NCI-H2227 (cell line): ENCODE results near the gene GAL3ST3.
A peak's percentile ranks its signal among the peaks of the same experiment; 100 is the strongest.
"Not testable (repeated sequence)": the region's sequence is repeated elsewhere in the genome, so short reads cannot be mapped to it uniquely, and the experiment has no call there.

Experiments
- DNase-seq: peaks from one replicate; lab custom pipeline; 2025; ENCODE audit not compliant: unreplicated experiment; lab: John Stamatoyannopoulos, UW

Gene GAL3ST3

DNA sequence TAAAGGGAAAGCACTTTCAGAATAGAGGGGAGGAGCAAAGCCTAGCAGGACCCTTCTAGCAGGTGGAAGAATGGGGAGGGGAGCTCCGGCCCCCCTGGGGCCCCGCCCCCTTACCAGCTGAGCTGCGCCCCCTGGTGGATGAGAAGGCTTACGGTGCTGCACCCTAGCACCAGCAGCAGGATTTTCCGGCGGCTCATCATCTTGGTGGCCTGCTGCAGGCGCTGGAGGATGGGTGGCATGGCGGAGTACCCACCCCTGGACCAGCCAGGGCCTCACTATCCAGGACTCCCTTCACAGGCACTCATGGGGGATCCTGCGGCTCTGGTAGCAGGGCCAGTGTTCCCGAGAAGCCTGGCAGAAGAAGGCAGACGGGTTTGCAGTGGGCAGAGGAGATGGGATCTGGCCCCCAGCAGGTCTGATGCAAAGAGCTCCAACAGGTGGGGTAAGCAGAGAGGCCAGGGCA, 3.8 kb downstream of the GAL3ST3 start:
- DNase-seq: peak; percentile 76

- no peak for DNase-seq
These were observed 4.2 kb downstream of the GAL3ST3 start for GRCh38 chr11:66044757-66045156.

GRCh38 chr11:66042996-66043906, 5.7 kb downstream of the GAL3ST3 start:
- no peak for DNase-seq

GRCh38 chr11:66042227-66042995, 6.5 kb downstream of the GAL3ST3 start:
- DNase-seq: no peak

- DNase-seq: no peak
These were observed 9.2 kb downstream of the GAL3ST3 start for GRCh38 chr11:66039765-66040164.

DNA sequence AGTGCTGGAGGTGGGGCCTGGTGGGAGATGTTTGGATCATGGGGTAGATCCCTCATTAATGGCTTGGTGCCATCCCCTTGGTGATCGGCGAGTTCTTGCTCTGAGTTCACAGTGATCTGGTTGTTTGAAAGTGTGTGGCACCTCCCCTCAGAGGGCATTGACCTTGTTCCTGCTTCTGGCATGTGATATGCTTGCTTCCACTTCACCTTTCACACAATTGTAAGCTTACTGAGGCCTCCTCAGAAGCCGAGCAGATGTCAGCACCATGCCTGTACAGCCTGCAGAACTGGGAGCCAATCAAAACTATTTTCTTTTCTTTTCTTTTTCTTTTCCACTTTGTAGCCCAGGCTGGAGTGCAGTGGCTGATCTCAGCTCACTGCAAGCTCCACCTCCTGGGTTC, 11.6 kb downstream of the GAL3ST3 start:
- DNase-seq: no peak

- DNase-seq: no peak
These were observed 12.6 kb downstream of the GAL3ST3 start for GRCh38 chr11:66036334-66036710.

DNA sequence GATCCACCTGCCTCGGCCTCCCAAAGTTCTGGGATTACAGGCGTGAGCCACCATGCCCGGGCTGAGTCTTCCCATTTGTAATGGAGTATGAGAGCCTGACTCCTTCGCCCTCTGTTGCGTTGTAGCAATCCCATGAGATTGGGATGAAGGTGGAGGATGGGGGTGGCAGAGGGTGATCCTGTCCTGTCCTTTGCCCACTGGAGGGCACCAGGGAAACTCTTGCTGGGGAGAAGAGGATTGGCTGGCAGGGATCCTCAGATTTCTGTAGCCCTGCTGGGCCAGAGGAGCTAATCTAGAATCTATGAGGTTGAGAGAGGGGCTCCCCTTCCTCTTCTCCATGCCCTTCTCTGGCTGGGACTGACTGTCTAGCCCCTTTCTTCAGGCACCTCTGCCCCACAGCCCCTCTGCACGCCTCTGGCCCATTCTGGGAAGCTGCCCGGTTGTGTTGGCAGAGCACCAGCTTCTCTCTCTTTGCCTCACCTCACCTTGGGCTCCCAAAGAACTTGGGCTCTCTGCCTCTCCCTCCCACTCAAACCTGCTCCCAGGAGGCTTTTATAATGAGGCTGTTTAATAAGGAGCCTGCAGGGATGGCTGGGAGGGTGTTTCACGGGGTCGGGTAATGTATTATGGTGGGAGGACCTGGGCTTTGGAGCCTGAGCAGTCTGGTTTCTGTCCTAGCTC, 13.2 kb downstream of the GAL3ST3 start:
- no peak for DNase-seq

DNA sequence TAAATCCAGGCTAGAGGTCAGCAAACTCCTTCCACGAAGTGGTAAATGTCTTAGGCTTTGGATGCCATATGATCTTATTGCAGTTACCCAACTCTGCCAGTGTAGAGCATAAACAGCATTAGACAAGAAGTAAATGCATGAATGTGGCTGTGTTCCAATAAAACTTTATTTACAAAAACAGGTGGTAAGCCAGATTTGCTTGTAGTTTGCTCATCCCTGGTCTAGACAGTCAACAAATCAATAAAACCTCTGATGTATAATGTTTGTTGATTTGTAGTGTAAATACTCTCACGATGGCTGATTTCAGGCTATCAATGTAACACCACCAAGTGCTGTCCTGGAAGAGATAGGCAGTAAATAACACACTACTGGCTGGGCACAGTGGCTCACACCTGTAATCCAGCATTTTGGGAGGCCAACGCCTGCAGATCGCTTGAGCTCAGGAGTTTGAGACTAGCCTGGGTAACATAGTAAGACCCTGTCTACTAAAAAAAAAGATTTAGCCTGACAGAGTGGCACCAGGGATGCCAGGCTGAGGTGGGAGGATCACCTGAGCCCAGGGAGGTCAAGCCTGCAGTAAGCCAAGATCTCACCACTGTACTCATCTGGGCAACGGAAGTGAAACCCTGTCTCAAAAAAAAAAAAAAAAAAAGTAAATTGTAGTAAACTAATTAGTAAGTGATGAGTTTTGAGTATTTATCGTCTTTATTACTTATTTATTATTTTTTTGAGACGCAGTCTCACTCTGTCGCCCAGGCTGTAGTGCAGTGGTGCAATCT, 15.8 kb downstream of the GAL3ST3 start:
- no peak for DNase-seq

- no peak for DNase-seq
These were observed 22.9 kb downstream of the GAL3ST3 start, which contains the start of gene CATSPER1 for GRCh38 chr11:66026017-66026529. Gene CATSPER1, minus strand, starts transcription at chr11:66026479. Its CDS starts 100 bp downstream, at chr11:66026379.

- not testable (repeated sequence) for DNase-seq
These were observed 25.8 kb downstream of the GAL3ST3 start for GRCh38 chr11:66023186-66023440.

DNA sequence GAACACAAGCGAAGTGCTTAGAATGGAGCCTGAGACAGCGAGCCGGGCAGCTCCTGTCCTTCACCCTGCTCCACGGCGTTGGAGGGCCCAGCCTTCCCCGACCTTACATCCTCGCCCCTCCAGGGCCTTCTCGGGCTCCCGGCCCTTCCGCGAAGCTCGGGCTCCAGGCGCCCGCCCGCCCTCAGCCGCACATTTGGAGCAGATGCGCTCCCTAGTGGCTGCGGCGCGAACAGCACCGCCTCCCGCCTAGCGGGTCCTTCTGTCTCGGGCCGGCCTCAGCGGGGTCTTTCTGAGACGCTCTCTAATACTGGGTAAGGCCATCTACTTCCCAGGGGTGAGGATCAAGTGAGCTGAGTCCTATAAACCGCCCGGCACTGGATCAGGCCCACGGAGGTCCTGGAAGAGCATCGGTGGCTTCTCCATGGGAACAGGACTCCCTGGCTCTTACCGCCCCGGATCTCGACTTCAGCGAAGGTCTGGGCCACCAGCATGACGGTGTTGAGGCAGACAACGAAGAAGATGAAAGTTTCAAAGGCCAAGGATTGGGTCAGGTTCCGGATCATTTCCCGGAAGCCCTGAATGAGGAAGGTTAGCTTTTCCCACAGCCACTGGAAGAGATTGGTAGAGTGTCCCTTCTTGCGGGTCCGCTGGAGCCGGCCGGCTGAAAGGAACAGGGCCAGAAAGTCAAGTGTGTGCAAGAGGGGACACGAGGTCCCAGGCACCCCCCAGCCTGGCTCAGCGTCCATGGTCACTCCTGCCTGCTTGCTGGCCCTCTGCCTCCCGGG, 26.4 kb downstream of the GAL3ST3 start:
- DNase-seq: peak; percentile 87

GRCh38 chr11:66020618-66021357, 28.2 kb downstream of the GAL3ST3 start:
- no peak for DNase-seq

DNA sequence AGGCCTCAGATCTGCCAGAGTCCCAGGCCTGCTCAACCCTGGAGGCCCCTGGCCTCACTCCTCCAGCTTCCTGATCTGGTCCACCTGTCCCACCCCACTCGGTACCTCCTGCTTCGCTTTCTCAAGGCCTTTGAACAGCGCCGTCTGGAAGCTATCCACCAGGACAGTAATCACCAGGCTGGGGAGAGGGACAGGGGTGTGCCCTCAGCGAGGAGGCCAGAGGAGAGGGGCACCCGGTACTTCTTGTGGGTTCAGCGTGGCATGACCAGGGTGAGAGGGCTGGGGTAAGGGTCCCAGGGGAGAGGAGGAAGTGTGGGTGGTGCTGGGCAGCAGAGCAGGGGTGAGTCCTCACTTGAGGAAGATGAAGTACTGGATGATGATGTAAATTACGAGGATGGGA, 28.7 kb downstream of the GAL3ST3 start:
- DNase-seq: no peak

- no peak for DNase-seq
These were observed 31.6 kb downstream of the GAL3ST3 start for GRCh38 chr11:66017321-66017720.

DNA sequence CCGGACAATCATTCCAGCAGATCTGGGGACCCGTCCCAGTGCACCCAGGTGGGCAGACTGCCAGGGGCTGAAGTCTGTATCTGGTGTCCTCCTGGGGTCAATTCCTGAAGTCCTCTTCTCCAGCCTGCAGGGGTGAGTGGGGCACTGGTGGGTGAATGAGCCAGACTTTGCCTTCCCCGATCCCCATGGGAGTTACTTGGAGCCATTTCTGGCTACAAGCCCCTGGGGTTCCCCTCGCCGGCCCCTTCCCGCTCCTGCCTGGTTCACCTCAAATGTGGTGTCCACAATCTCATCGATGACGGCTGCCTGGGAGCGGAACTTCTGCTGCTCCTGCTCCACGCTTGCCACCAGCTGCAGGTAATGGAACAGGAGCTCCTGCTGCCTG, 32.2 kb downstream of the GAL3ST3 start:
- no peak for DNase-seq

DNA sequence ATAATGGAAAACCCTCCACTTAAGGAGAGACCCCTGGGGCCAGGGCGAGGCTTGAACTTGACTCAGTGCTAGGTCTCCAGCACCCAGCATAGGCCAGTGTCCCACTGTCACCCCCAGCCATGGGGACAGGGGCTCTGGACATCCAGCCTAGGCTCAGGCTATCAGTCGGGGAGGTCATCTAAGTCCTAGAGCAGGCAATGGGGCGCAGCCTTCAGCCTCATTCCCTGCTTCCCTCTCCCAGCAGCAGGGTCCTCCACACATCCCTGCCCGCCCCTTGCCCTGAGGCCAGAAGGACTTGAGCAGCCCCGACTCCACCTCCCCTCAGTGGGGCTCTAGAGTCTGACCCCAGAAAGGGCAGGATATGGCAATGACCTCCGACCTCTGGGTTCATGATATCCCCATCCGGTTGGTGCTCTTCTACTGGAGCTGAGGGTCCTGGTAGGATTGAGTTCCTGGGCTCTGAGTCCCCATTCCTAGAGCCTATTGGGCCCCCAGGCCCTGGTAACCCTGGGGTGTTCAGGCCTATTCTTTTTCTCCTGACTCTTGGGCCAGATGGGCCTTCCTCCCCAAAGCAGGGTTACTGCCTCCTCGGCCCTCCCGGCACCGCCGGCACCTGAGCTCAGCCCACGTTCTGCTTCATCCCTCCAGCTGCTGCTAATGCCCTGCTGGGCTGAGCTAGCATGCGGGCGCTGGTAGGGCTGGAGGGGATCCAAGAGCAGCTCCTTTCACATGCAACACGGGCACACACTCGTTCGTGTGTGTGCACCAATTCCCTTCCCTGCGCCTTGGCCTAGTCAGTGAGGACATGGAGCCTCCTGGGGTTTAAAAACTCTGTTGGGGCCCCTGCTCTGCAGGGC, 32.8 kb downstream of the GAL3ST3 start:
- DNase-seq: no peak

- no peak for DNase-seq
These were observed 33.5 kb downstream of the GAL3ST3 start for GRCh38 chr11:66015454-66015881.
